Panc1 (cell line): ENCODE results near the gene LNPK.

Experiments
- TF ChIP-seq, protein P1 (sequence below): fragments of 450-650 bp; IDR thresholded peaks from 2 replicates; pipeline ENCODE4 v1.5.1; 2017; ENCODE audit warnings: mild to moderate bottlenecking
- TF ChIP-seq, protein P2 (sequence below), 2 experiments: IDR thresholded peaks; 2 replicates each; pipeline ENCODE4 v1.6.1; 2011 to 2012; ENCODE audit warnings: low read depth in 2 of 2, control low read depth in 1 of 2, low read length in 1 of 2, mild to moderate bottlenecking in 1 of 2, moderate library complexity in 1 of 2; ENCODE audit not compliant: insufficient read depth in 1 of 2

DNA sequence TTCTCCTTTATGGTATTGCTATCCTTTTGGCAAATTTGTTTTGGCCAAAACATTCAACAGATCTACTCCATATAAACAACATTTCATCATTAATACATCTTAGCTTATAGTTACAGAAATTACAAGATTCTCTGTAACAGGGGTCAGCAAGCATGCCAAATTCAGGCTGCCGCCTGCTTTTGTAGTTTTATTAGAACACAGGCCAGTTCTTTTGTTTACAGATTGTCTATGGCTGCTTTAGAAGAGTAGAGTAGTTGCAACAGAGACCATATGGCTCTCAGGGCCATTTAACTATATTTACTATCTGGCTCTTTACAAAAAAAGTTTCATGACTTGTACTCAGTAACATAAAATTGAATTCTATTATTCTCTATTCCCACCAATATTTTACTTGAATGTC is 53.9 kb downstream of the LNPK start:
- TF ChIP-seq, protein P1, sequence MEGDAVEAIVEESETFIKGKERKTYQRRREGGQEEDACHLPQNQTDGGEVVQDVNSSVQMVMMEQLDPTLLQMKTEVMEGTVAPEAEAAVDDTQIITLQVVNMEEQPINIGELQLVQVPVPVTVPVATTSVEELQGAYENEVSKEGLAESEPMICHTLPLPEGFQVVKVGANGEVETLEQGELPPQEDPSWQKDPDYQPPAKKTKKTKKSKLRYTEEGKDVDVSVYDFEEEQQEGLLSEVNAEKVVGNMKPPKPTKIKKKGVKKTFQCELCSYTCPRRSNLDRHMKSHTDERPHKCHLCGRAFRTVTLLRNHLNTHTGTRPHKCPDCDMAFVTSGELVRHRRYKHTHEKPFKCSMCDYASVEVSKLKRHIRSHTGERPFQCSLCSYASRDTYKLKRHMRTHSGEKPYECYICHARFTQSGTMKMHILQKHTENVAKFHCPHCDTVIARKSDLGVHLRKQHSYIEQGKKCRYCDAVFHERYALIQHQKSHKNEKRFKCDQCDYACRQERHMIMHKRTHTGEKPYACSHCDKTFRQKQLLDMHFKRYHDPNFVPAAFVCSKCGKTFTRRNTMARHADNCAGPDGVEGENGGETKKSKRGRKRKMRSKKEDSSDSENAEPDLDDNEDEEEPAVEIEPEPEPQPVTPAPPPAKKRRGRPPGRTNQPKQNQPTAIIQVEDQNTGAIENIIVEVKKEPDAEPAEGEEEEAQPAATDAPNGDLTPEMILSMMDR: no peak
- TF ChIP-seq, protein P2, sequence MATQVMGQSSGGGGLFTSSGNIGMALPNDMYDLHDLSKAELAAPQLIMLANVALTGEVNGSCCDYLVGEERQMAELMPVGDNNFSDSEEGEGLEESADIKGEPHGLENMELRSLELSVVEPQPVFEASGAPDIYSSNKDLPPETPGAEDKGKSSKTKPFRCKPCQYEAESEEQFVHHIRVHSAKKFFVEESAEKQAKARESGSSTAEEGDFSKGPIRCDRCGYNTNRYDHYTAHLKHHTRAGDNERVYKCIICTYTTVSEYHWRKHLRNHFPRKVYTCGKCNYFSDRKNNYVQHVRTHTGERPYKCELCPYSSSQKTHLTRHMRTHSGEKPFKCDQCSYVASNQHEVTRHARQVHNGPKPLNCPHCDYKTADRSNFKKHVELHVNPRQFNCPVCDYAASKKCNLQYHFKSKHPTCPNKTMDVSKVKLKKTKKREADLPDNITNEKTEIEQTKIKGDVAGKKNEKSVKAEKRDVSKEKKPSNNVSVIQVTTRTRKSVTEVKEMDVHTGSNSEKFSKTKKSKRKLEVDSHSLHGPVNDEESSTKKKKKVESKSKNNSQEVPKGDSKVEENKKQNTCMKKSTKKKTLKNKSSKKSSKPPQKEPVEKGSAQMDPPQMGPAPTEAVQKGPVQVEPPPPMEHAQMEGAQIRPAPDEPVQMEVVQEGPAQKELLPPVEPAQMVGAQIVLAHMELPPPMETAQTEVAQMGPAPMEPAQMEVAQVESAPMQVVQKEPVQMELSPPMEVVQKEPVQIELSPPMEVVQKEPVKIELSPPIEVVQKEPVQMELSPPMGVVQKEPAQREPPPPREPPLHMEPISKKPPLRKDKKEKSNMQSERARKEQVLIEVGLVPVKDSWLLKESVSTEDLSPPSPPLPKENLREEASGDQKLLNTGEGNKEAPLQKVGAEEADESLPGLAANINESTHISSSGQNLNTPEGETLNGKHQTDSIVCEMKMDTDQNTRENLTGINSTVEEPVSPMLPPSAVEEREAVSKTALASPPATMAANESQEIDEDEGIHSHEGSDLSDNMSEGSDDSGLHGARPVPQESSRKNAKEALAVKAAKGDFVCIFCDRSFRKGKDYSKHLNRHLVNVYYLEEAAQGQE (IDR thresholded peaks at IDR 0.05; ENCODE audit: insufficient read depth in 1 of 2, low read depth in 2 of 2, low read length in 1 of 2): no peak
